Sigmoid colon (tissue), 4 donors: ENCODE data around the gene PLCB1.

Experiments used
- EP300 ChIP-seq, 4 donors: sonication (generic); formaldehyde crosslinking; IDR thresholded peaks; one replicate each; pipeline ENCODE4 v1.6.1; 2017; ENCODE audit warnings: antibody characterized with exemption in 4 of 4
- POLR2A ChIP-seq, 2 donors: fragments of 450-650 bp; IDR thresholded peaks; one replicate each; pipeline ENCODE4 v1.6.1; 2016; ENCODE audit warnings: antibody characterized with exemption in 2 of 2, mild to moderate bottlenecking in 2 of 2, moderate library complexity in 2 of 2
- POLR2AphosphoS5 ChIP-seq, 4 donors: sonication (generic); formaldehyde crosslinking; IDR thresholded peaks; one replicate each; pipeline ENCODE4 v1.6.1; 2017; ENCODE audit warnings: antibody characterized with exemption in 4 of 4
- TF ChIP-seq, protein P1 (sequence below), 4 experiments: fragments of 450-650 bp in 3 of 4; fragments of 200-600 bp in 1 of 4; IDR thresholded peaks; one replicate each; pipeline ENCODE4 v1.5.1; 2016 to 2019; ENCODE audit warnings: antibody characterized with exemption in 4 of 4, mild to moderate bottlenecking in 3 of 4, moderate library complexity in 2 of 4

DNA sequence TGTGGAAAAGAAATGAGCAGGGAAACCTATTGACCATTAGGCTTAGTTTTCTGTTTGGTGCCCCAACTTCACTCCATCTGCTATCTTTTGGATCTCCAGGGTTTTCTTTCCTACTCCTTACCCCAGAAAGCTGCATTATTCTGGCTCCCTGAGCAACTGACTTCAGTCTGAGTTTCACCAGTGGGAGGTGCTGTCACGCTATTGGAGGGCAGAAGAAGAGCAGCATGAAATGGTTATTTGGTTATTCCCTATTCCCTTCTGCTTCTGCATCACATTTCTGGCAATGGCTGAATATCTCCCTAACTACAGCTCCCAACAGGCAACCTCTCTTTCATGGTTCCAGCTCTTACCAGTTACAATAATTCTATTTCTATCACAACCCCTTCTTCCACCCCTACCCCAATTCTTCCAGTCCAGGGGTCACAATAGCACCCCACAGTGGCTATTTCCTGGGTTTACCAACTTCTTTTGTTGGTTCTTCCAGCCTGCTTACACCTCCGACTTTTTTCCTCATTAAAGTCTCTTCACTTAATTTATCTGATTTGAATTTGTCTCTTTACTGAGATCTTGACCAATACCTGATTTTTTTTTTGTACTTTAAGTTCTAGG is 311.5 kb downstream of the PLCB1 start:
- TF ChIP-seq, protein P1, sequence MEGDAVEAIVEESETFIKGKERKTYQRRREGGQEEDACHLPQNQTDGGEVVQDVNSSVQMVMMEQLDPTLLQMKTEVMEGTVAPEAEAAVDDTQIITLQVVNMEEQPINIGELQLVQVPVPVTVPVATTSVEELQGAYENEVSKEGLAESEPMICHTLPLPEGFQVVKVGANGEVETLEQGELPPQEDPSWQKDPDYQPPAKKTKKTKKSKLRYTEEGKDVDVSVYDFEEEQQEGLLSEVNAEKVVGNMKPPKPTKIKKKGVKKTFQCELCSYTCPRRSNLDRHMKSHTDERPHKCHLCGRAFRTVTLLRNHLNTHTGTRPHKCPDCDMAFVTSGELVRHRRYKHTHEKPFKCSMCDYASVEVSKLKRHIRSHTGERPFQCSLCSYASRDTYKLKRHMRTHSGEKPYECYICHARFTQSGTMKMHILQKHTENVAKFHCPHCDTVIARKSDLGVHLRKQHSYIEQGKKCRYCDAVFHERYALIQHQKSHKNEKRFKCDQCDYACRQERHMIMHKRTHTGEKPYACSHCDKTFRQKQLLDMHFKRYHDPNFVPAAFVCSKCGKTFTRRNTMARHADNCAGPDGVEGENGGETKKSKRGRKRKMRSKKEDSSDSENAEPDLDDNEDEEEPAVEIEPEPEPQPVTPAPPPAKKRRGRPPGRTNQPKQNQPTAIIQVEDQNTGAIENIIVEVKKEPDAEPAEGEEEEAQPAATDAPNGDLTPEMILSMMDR (IDR thresholded peaks at IDR 0.05), result no peak
- TF ChIP-seq POLR2A (IDR thresholded peaks at IDR 0.05) (no peak), POLR2AphosphoS5 (IDR thresholded peaks at IDR 0.05) (no peak), EP300 (IDR thresholded peaks at IDR 0.05) (no peak)
